Fibroblast of the aortic adventitia (primary cell): ENCODE results near the gene OR51E1. TPM values are rescaled to one million over a fixed set of nuclear protein-coding genes. Genes with fewer than 3 reads are reported as not detected.
A peak's percentile ranks its signal among the peaks of the same experiment; 100 is the strongest.

Source experiments
- DNase-seq: peaks from one replicate; pipeline ENCODE4 v3.0.0-alpha.2; 2010; ENCODE audit warnings: low read depth
- H3K4me3 ChIP-seq: 2 replicates; pipeline ENCODE4 v1.5.1; 2011; ENCODE audit warnings: low read depth, mild to moderate bottlenecking, control low read depth, low read length, moderate library complexity
- CTCF ChIP-seq: IDR thresholded peaks from 2 replicates; pipeline ENCODE4 v1.5.1; 2011; ENCODE audit warnings: mild to moderate bottlenecking, low read length, control low read depth, inconsistent platforms; ENCODE audit not compliant: insufficient read depth
- total RNA-seq: library from RNA; depleted of rRNA; stranded (reverse); fragments of >200 nt; gene quantifications from 2 replicates; pipeline ENCODE4 v1.2.3, GENCODE V29; 2012; ENCODE audit warnings: low replicate concordance

The OR51E1 gene
- not detected in 2 replicates for total RNA-seq

GRCh38 chr11:4643682-4644081 lies at the start of gene OR51E1:
Gene OR51E1 (plus strand): TSS chr11:4643982. CDS start chr11:4652527, 8,545 bp downstream.
- no peak for DNase-seq
- TF ChIP-seq CTCF: no peak
- no peak within 1 kb of the TSS for H3K4me3 ChIP-seq

- no peak for DNase-seq
- no peak for TF ChIP-seq CTCF
- H3K4me3 ChIP-seq: no peak overlapping the region
These were observed 38.7 kb upstream of the OR51E1 start for GRCh38 chr11:4605057-4605456.

- H3K4me3 ChIP-seq: peak overlapping the region; percentile 82
- DNase-seq: peak; percentile 67
- TF ChIP-seq CTCF: no peak
These were observed 37.4 kb upstream of the OR51E1 start for GRCh38 chr11:4606231-4607015.

- no peak for TF ChIP-seq CTCF
- H3K4me3 ChIP-seq: peak overlapping the region; percentile 82
- peak; percentile 27 for DNase-seq
These were observed 36.7 kb upstream of the OR51E1 start for GRCh38 chr11:4607096-4607495.

GRCh38 chr11:4607781-4608666 lies 35.8 kb upstream of the OR51E1 start, which contains the start of gene TRIM68:
Gene TRIM68 (minus strand): TSS chr11:4608231. CDS start chr11:4605504, 2,727 bp downstream.
- peak; percentile 95 for DNase-seq
- TF ChIP-seq CTCF: peak; percentile 13
- peak within 1 kb of the TSS; percentile 82 for H3K4me3 ChIP-seq

GRCh38 chr11:4610258-4610935 lies 33.4 kb upstream of the OR51E1 start:
- TF ChIP-seq CTCF: peak; percentile 14
- peak; percentile 55 for DNase-seq
- H3K4me3 ChIP-seq: peak overlapping the region; percentile 34
